Mucosa of rectum (tissue), 2 donors: ENCODE measurements around the gene ENOSF1.
"Not testable (repeated sequence)": the region's sequence is repeated elsewhere in the genome, so short reads cannot be mapped to it uniquely, and the experiment has no call there.

Experiments
- H3K27ac ChIP-seq, 2 donors: one replicate each; pipeline ENCODE4 v1.7.0; 2013; ENCODE audit warnings: inconsistent platforms in 2 of 2, low read depth in 2 of 2, low read length in 2 of 2
- H3K27me3 ChIP-seq, 2 donors: one replicate each; pipeline ENCODE4 v1.7.0; 2013; ENCODE audit warnings: low read length in 2 of 2; ENCODE audit not compliant: control insufficient read depth in 2 of 2, insufficient read depth in 2 of 2
- H3K36me3 ChIP-seq, 2 donors: one replicate each; pipeline ENCODE4 v1.7.0; 2013; ENCODE audit warnings: low read length in 2 of 2; ENCODE audit not compliant: control insufficient read depth in 2 of 2, insufficient read depth in 2 of 2
- H3K4me1 ChIP-seq, 2 donors: one replicate each; pipeline ENCODE4 v1.7.0; 2013; ENCODE audit warnings: low read length in 2 of 2, mild to moderate bottlenecking in 1 of 2; ENCODE audit not compliant: control insufficient read depth in 2 of 2, insufficient read depth in 2 of 2
- H3K4me3 ChIP-seq, 2 donors: one replicate each; pipeline ENCODE4 v1.7.0; 2013; ENCODE audit warnings: low read length in 2 of 2
- H3K9ac ChIP-seq, 2 donors: one replicate each; pipeline ENCODE4 v1.7.0; 2013; ENCODE audit warnings: low read length in 2 of 2, low read depth in 1 of 2, mild to moderate bottlenecking in 1 of 2
- H3K9me3 ChIP-seq, 2 donors: one replicate each; pipeline ENCODE4 v1.7.0; 2013; ENCODE audit warnings: low read length in 2 of 2; ENCODE audit not compliant: control insufficient read depth in 2 of 2
- donor health status: healthy.
- donor health status: Normal muscosa, but diverticular disease.

ENOSF1 gene

GRCh38 chr18:683531-683930, 28.9 kb downstream of the ENOSF1 start:
- H3K9me3 ChIP-seq, result no peaks in the 10 kb centered on the region
- H3K4me3 ChIP-seq, result no peak overlapping the region
- H3K9ac ChIP-seq, result no peak overlapping the region
- H3K27me3 ChIP-seq, result no peaks in the 10 kb centered on the region
- no peaks in the 10 kb centered on the region for H3K4me1 ChIP-seq
- H3K36me3 ChIP-seq, result peaks cover 30 to 32% of the 10 kb centered on the region in 2 donors
- H3K27ac ChIP-seq, result no peak overlapping the region

- Histone ChIP-seq H3K4me1 (no peaks in the 10 kb centered on the region), H3K9ac (no peak overlapping the region), H3K9me3 (no peaks in the 10 kb centered on the region), H3K27ac (no peak overlapping the region), H3K4me3 (no peak overlapping the region), H3K27me3 (no peaks in the 10 kb centered on the region), H3K36me3 (peaks cover 33% of the 10 kb centered on the region in 2 donors)
Measured at GRCh38 chr18:682833-683232, 29.6 kb downstream of the ENOSF1 start.

DNA sequence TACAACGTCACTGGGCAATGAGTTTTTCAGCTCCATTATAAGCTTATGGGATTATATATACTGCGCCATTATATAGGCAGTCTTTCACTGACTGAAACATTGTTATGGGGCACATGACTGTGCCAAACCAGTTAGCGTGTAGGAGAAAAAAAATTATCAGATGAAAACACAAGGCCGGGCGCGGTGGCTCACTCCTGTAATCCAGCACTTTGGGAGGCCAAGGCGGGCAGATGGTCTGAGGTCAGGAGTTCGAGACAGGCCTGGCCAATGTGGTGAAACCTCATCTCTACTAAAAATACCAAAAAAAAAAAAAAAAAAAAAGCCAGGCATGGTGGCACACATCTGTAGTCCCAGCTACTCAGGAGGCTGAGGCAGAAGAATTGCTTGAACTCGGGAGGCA, 30.0 kb downstream of the ENOSF1 start:
- H3K9me3 ChIP-seq, H3K27ac ChIP-seq, H3K27me3 ChIP-seq, H3K4me1 ChIP-seq, H3K9ac ChIP-seq, H3K4me3 ChIP-seq: not testable (repeated sequence)
- peaks cover 33 to 35% of the 10 kb centered on the region in 2 donors for H3K36me3 ChIP-seq

GRCh38 chr18:681985-682384, 30.4 kb downstream of the ENOSF1 start:
- Histone ChIP-seq H3K9me3 (no peaks in the 10 kb centered on the region), H3K27me3 (no peaks in the 10 kb centered on the region), H3K36me3 (peaks cover 29 to 36% of the 10 kb centered on the region in 2 donors), H3K27ac (no peak overlapping the region), H3K4me1 (no peaks in the 10 kb centered on the region), H3K4me3 (no peak overlapping the region), H3K9ac (no peak overlapping the region)

GRCh38 chr18:680392-680791, 32.0 kb downstream of the ENOSF1 start:
- H3K36me3 ChIP-seq, result peaks cover 27 to 40% of the 10 kb centered on the region in 2 donors
- H3K4me1 ChIP-seq, result no peaks in the 10 kb centered on the region
- no peak overlapping the region for H3K4me3 ChIP-seq
- H3K9ac ChIP-seq, result no peak overlapping the region
- H3K27ac ChIP-seq, result no peak overlapping the region
- no peaks in the 10 kb centered on the region for H3K27me3 ChIP-seq
- H3K9me3 ChIP-seq, result no peaks in the 10 kb centered on the region

DNA sequence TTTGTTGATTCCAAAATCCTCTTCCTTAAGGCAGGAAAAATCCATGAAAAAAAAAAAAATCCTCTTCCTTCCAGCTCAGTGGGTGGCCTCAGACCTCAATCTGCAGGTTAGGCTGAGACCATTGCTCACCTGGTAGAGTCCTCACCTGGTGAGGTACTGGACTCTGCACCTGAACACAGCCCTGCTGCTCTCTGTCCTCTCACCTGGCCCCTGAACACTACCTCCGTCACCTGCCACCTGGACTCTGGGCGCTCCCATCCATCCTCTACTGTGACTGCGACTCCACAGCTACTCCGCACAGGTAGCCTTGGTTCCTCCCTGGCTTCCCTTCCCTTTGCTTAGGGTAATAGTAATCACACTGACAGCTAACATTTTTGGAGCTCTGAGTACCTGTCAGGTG, 32.9 kb downstream of the ENOSF1 start:
- Histone ChIP-seq H3K9me3 (no peaks in the 10 kb centered on the region), H3K27ac (no peak overlapping the region), H3K4me1 (no peaks in the 10 kb centered on the region), H3K27me3 (no peaks in the 10 kb centered on the region), H3K36me3 (peaks cover 32 to 45% of the 10 kb centered on the region in 2 donors), H3K9ac (no peak overlapping the region), H3K4me3 (no peak overlapping the region)

GRCh38 chr18:678482-679182, 33.8 kb downstream of the ENOSF1 start:
- H3K9me3 ChIP-seq, result no peaks in the 10 kb centered on the region
- H3K4me3 ChIP-seq, result no peak overlapping the region
- H3K36me3 ChIP-seq, result peaks cover 32 to 47% of the 10 kb centered on the region in 2 donors
- no peak overlapping the region for H3K9ac ChIP-seq
- H3K27ac ChIP-seq, result no peak overlapping the region
- no peaks in the 10 kb centered on the region for H3K27me3 ChIP-seq
- H3K4me1 ChIP-seq, result no peaks in the 10 kb centered on the region

DNA sequence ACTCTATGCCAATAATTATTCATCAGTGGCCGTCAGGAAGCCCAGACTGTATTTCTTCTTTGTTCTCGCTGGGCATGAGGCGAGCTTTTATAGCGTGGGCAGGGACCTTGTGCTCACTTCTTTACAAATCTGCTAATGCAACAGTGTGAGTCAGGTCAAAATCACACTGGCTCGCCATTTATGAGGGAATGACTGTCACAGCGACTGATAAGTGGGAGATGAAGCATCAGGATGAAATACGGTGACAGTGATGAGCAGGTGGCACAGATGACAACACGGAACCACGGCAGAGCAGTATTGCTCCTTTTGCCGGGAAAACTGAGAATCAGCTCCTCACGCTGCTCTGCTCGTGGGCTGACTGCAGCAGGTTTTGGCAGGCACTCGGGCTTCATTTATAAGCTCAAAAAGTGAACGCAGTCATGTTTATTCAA, 34.5 kb downstream of the ENOSF1 start:
- no peaks in the 10 kb centered on the region for H3K4me1 ChIP-seq
- no peak overlapping the region for H3K9ac ChIP-seq
- no peaks in the 10 kb centered on the region for H3K27me3 ChIP-seq
- no peak overlapping the region for H3K4me3 ChIP-seq
- no peak overlapping the region for H3K27ac ChIP-seq
- no peaks in the 10 kb centered on the region for H3K9me3 ChIP-seq
- H3K36me3 ChIP-seq, result peaks cover 33 to 47% of the 10 kb centered on the region in 2 donors

DNA sequence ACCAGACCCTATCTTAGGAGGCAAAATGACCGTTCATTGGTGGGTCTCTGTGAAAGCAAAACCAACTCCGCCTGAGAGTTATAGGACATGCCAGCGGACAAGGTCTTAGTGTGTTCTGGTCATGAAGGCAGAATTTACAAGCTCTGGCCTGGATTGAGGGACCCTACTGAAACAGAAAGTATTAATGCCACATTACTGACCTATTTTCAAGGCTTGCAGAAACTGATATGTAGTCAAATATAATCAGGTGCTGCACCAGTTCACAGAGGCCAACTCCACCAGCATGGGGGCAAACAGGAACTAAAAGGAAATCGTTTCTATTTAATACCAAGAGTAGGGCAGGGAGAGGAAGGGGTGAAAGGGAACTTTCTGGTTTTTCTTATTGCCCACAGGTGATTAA, 35.3 kb downstream of the ENOSF1 start:
- peaks cover 39 to 51% of the 10 kb centered on the region in 2 donors for H3K36me3 ChIP-seq
- no peak overlapping the region for H3K4me3 ChIP-seq
- H3K27me3 ChIP-seq, result no peaks in the 10 kb centered on the region
- H3K4me1 ChIP-seq, result no peaks in the 10 kb centered on the region
- no peaks in the 10 kb centered on the region for H3K9me3 ChIP-seq
- no peak overlapping the region for H3K27ac ChIP-seq
- H3K9ac ChIP-seq, result no peak overlapping the region

DNA sequence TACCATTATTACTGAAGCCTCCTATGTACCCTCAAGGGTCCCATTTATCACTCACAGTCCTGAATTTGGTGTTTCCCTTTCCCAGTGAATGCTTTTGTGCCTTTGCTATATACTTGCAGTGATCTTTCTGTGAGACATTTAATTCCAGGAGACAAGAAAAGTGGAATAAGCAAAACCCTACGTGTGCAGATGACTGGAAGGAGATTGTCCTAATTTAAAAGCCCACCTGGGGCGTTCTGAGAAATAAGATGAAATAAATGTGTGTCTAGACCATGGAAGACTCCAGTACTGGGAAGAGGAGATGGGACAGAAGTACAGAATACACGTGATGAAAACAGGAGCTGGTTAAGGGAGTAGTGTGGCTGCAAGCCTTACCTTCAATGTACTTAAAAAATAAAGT, 35.7 kb downstream of the ENOSF1 start:
- H3K27ac ChIP-seq, result no peak overlapping the region
- no peak overlapping the region for H3K4me3 ChIP-seq
- H3K9me3 ChIP-seq, result no peaks in the 10 kb centered on the region
- H3K36me3 ChIP-seq, result peaks cover 36 to 48% of the 10 kb centered on the region in 2 donors
- no peak overlapping the region for H3K9ac ChIP-seq
- H3K27me3 ChIP-seq, result no peaks in the 10 kb centered on the region
- no peaks in the 10 kb centered on the region for H3K4me1 ChIP-seq
